HEK293 (cell line): ENCODE results near the gene S100A3.
A peak's percentile ranks its signal among the peaks of the same experiment; 100 is the strongest.

ENCODE experiments used
- GFI1B ChIP-seq: fragments of 450-650 bp; formaldehyde crosslinking; IDR thresholded peaks from 2 replicates; pipeline ENCODE4 v1.5.1; 2016; ENCODE audit warnings: missing biosample characterization, missing genetic modification characterization
- GLIS1 ChIP-seq: fragments of 450-650 bp; formaldehyde crosslinking; IDR thresholded peaks from 2 replicates; pipeline ENCODE4 v1.5.1; 2016; ENCODE audit warnings: missing biosample characterization, missing genetic modification characterization
- KLF1 ChIP-seq: fragments of 450-650 bp; formaldehyde crosslinking; IDR thresholded peaks from 2 replicates; pipeline ENCODE4 v1.5.1; 2016; ENCODE audit warnings: missing biosample characterization, missing genetic modification characterization
- KLF10 ChIP-seq: fragments of 450-650 bp; IDR thresholded peaks from 2 replicates; pipeline ENCODE4 v1.5.1; 2018; ENCODE audit warnings: missing biosample characterization, mild to moderate bottlenecking, missing genetic modification characterization
- OSR2 ChIP-seq: fragments of 450-650 bp; formaldehyde crosslinking; IDR thresholded peaks from 2 replicates; pipeline ENCODE4 v1.5.1; 2016; ENCODE audit warnings: missing biosample characterization, missing genetic modification characterization
- PRDM1 ChIP-seq: fragments of 450-650 bp; formaldehyde crosslinking; IDR thresholded peaks from 2 replicates; pipeline ENCODE4; 2016; ENCODE audit warnings: missing biosample characterization, missing genetic modification characterization
- SALL2 ChIP-seq: fragments of 450-650 bp; formaldehyde crosslinking; IDR thresholded peaks from 2 replicates; pipeline ENCODE4 v1.5.0; 2017; ENCODE audit warnings: missing biosample characterization, mild to moderate bottlenecking, missing genetic modification characterization, borderline replicate concordance
- TCF7L2 ChIP-seq: IDR thresholded peaks from 2 replicates; pipeline ENCODE4 v1.6.1; 2011; ENCODE audit warnings: low read depth, mild to moderate bottlenecking, inconsistent platforms, low read length, moderate library complexity, borderline replicate concordance
- TRIM28 ChIP-seq: IDR thresholded peaks from 2 replicates; pipeline ENCODE4 v1.6.1; 2011; ENCODE audit warnings: low read length, control low read depth, borderline replicate concordance
- ZBTB17 ChIP-seq: fragments of 450-650 bp; formaldehyde crosslinking; IDR thresholded peaks from 2 replicates; pipeline ENCODE4 v1.5.1; 2016; ENCODE audit warnings: missing biosample characterization, missing genetic modification characterization
- ZNF16 ChIP-seq: fragments of 450-650 bp; formaldehyde crosslinking; IDR thresholded peaks from 2 replicates; pipeline ENCODE4 v1.5.1; 2016; ENCODE audit warnings: low read depth, missing biosample characterization, missing genetic modification characterization
- ZNF202 ChIP-seq: fragments of 450-650 bp; formaldehyde crosslinking; IDR thresholded peaks from 2 replicates; pipeline ENCODE4 v1.5.1; 2016; ENCODE audit warnings: missing biosample characterization, missing genetic modification characterization, borderline replicate concordance
- ZNF23 ChIP-seq: fragments of 450-650 bp; formaldehyde crosslinking; IDR thresholded peaks from 2 replicates; pipeline ENCODE4 v1.5.1; 2016; ENCODE audit warnings: missing biosample characterization, missing genetic modification characterization, borderline replicate concordance
- ZNF266 ChIP-seq: fragments of 450-650 bp; formaldehyde crosslinking; IDR thresholded peaks from 2 replicates; pipeline ENCODE4 v1.5.1; 2016; ENCODE audit warnings: missing biosample characterization, missing genetic modification characterization, low read depth
- ZNF350 ChIP-seq: fragments of 450-650 bp; formaldehyde crosslinking; IDR thresholded peaks from 2 replicates; pipeline ENCODE4 v1.5.0; 2017; ENCODE audit warnings: missing biosample characterization, mild to moderate bottlenecking, missing genetic modification characterization
- ZNF37A ChIP-seq: fragments of 450-650 bp; IDR thresholded peaks from 2 replicates; pipeline ENCODE4 v1.5.1; 2018; ENCODE audit warnings: missing biosample characterization, missing genetic modification characterization
- ZNF426 ChIP-seq: fragments of 450-650 bp; formaldehyde crosslinking; IDR thresholded peaks from 2 replicates; pipeline ENCODE4 v1.5.1; 2017; ENCODE audit warnings: missing biosample characterization, missing genetic modification characterization, mild to moderate bottlenecking, inconsistent platforms, moderate library complexity
- ZNF558 ChIP-seq: fragments of 450-650 bp; formaldehyde crosslinking; IDR thresholded peaks from 2 replicates; pipeline ENCODE4 v1.5.1; 2016; ENCODE audit warnings: missing biosample characterization, missing genetic modification characterization
- ZNF670 ChIP-seq: fragments of 450-650 bp; formaldehyde crosslinking; IDR thresholded peaks from 2 replicates; pipeline ENCODE4 v1.5.1; 2016; ENCODE audit warnings: missing biosample characterization, missing genetic modification characterization, low read depth
- ZNF707 ChIP-seq: fragments of 450-650 bp; formaldehyde crosslinking; IDR thresholded peaks from 2 replicates; pipeline ENCODE4 v1.5.1; 2016; ENCODE audit warnings: missing biosample characterization, missing genetic modification characterization
- ZNF747 ChIP-seq: fragments of 450-650 bp; formaldehyde crosslinking; IDR thresholded peaks from 2 replicates; pipeline ENCODE4 v1.5.1; 2016; ENCODE audit warnings: missing biosample characterization, missing genetic modification characterization
- ZNF791 ChIP-seq: fragments of 450-650 bp; formaldehyde crosslinking; IDR thresholded peaks from 2 replicates; pipeline ENCODE4 v1.5.1; 2016; ENCODE audit warnings: missing biosample characterization, missing genetic modification characterization
- ZSCAN30 ChIP-seq: fragments of 450-650 bp; IDR thresholded peaks from 2 replicates; pipeline ENCODE4 v1.5.1; 2018; ENCODE audit warnings: missing biosample characterization, mild to moderate bottlenecking, missing genetic modification characterization, moderate library complexity
- TF ChIP-seq, protein P1 (sequence below): fragments of 450-650 bp; formaldehyde crosslinking; IDR thresholded peaks from 2 replicates; pipeline ENCODE4 v1.5.1; 2016; ENCODE audit warnings: missing biosample characterization, missing genetic modification characterization
- TF ChIP-seq, protein P2 (sequence below): fragments of 450-650 bp; formaldehyde crosslinking; IDR thresholded peaks from 2 replicates; pipeline ENCODE4 v1.5.1; 2016; ENCODE audit warnings: missing biosample characterization, missing genetic modification characterization
- TF ChIP-seq, protein P3 (sequence below): fragments of 450-650 bp; formaldehyde crosslinking; IDR thresholded peaks from 2 replicates; pipeline ENCODE4 v1.5.1; 2016; ENCODE audit warnings: missing biosample characterization, missing genetic modification characterization
- TF ChIP-seq, protein P4 (sequence below): fragments of 450-650 bp; formaldehyde crosslinking; IDR thresholded peaks from 2 replicates; pipeline ENCODE4 v1.5.1; 2017; ENCODE audit warnings: missing biosample characterization, missing genetic modification characterization
- TF ChIP-seq, protein P5 (sequence below): fragments of 450-650 bp; formaldehyde crosslinking; IDR thresholded peaks from 2 replicates; pipeline ENCODE4 v1.5.1; 2016; ENCODE audit warnings: missing biosample characterization, missing genetic modification characterization
- TF ChIP-seq, protein P6 (sequence below): fragments of 450-650 bp; formaldehyde crosslinking; IDR thresholded peaks from 2 replicates; pipeline ENCODE4 v1.5.1; 2016; ENCODE audit warnings: missing biosample characterization, missing genetic modification characterization
- TF ChIP-seq, protein P7 (sequence below): fragments of 450-650 bp; formaldehyde crosslinking; IDR thresholded peaks from 2 replicates; pipeline ENCODE4 v1.5.1; 2016; ENCODE audit warnings: missing biosample characterization, missing genetic modification characterization

The S100A3 gene

DNA sequence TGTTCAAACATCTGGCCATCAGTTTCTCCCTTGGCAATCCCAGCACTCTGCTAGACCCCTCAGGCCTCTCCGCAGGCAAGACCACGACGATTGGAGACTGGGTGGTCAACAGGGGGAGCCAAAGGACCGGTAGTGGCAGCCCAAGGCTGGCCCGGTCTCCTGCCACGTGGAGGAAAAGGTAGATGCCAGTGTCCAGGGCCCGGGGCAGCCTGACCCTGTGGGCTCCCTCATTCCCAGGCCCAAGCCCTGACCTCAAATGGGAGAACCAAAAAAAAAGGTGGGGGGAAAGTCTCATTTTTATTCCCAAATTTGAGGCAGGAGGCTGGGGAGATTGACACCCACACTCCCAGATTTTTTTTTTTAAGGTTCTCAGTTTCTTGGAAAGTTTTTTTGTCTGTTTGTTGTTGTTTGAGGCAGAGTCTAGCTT, 38.1 kb downstream of the S100A3 start (continued):
- TF ChIP-seq OSR2 (tag by site-specific recombination) (no peak), KLF1 (tag by site-specific recombination) (no peak), ZBTB17 (tag by site-specific recombination) (peak; percentile 46), ZNF707 (tag by site-specific recombination) (no peak), ZNF747 (no peak), ZNF350 (tag by site-specific recombination) (no peak), TCF7L2 (no peak), GFI1B (tag by site-specific recombination) (no peak), ZNF202 (tag by site-specific recombination) (no peak), SALL2 (no peak), ZNF37A (tag by site-specific recombination) (no peak), ZSCAN30 (tag by site-specific recombination) (peak; percentile 58; the same call in 1 of the 2 replicates), ZNF670 (tag by site-specific recombination) (no peak), ZNF426 (tag by site-specific recombination) (no peak), PRDM1 (no peak), ZNF558 (no peak), ZNF23 (tag by site-specific recombination) (no peak), ZNF791 (no peak), GLIS1 (tag by site-specific recombination) (0 out of 2 replicates have a peak, but pooled peaks have one; percentile 17), TRIM28 (no peak), ZNF266 (tag by site-specific recombination) (no peak), KLF10 (tag by site-specific recombination) (no peak), ZNF16 (tag by site-specific recombination) (no peak)
- TF ChIP-seq, protein P1, sequence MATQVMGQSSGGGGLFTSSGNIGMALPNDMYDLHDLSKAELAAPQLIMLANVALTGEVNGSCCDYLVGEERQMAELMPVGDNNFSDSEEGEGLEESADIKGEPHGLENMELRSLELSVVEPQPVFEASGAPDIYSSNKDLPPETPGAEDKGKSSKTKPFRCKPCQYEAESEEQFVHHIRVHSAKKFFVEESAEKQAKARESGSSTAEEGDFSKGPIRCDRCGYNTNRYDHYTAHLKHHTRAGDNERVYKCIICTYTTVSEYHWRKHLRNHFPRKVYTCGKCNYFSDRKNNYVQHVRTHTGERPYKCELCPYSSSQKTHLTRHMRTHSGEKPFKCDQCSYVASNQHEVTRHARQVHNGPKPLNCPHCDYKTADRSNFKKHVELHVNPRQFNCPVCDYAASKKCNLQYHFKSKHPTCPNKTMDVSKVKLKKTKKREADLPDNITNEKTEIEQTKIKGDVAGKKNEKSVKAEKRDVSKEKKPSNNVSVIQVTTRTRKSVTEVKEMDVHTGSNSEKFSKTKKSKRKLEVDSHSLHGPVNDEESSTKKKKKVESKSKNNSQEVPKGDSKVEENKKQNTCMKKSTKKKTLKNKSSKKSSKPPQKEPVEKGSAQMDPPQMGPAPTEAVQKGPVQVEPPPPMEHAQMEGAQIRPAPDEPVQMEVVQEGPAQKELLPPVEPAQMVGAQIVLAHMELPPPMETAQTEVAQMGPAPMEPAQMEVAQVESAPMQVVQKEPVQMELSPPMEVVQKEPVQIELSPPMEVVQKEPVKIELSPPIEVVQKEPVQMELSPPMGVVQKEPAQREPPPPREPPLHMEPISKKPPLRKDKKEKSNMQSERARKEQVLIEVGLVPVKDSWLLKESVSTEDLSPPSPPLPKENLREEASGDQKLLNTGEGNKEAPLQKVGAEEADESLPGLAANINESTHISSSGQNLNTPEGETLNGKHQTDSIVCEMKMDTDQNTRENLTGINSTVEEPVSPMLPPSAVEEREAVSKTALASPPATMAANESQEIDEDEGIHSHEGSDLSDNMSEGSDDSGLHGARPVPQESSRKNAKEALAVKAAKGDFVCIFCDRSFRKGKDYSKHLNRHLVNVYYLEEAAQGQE (tag by site-specific recombination), result no peak
- TF ChIP-seq, protein P2, sequence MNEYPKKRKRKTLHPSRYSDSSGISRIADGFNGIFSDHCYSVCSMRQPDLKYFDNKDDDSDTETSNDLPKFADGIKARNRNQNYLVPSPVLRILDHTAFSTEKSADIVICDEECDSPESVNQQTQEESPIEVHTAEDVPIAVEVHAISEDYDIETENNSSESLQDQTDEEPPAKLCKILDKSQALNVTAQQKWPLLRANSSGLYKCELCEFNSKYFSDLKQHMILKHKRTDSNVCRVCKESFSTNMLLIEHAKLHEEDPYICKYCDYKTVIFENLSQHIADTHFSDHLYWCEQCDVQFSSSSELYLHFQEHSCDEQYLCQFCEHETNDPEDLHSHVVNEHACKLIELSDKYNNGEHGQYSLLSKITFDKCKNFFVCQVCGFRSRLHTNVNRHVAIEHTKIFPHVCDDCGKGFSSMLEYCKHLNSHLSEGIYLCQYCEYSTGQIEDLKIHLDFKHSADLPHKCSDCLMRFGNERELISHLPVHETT (tag by site-specific recombination), result 0 out of 2 replicates have a peak, but pooled peaks have one; percentile 34
- TF ChIP-seq, protein P3, sequence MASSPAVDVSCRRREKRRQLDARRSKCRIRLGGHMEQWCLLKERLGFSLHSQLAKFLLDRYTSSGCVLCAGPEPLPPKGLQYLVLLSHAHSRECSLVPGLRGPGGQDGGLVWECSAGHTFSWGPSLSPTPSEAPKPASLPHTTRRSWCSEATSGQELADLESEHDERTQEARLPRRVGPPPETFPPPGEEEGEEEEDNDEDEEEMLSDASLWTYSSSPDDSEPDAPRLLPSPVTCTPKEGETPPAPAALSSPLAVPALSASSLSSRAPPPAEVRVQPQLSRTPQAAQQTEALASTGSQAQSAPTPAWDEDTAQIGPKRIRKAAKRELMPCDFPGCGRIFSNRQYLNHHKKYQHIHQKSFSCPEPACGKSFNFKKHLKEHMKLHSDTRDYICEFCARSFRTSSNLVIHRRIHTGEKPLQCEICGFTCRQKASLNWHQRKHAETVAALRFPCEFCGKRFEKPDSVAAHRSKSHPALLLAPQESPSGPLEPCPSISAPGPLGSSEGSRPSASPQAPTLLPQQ (tag by site-specific recombination), result 0 out of 2 replicates have a peak, but pooled peaks have one; percentile 62
- TF ChIP-seq, protein P4, sequence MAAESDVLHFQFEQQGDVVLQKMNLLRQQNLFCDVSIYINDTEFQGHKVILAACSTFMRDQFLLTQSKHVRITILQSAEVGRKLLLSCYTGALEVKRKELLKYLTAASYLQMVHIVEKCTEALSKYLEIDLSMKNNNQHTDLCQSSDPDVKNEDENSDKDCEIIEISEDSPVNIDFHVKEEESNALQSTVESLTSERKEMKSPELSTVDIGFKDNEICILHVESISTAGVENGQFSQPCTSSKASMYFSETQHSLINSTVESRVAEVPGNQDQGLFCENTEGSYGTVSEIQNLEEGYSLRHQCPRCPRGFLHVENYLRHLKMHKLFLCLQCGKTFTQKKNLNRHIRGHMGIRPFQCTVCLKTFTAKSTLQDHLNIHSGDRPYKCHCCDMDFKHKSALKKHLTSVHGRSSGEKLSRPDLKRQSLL (tag by site-specific recombination), result no peak
- TF ChIP-seq, protein P5, sequence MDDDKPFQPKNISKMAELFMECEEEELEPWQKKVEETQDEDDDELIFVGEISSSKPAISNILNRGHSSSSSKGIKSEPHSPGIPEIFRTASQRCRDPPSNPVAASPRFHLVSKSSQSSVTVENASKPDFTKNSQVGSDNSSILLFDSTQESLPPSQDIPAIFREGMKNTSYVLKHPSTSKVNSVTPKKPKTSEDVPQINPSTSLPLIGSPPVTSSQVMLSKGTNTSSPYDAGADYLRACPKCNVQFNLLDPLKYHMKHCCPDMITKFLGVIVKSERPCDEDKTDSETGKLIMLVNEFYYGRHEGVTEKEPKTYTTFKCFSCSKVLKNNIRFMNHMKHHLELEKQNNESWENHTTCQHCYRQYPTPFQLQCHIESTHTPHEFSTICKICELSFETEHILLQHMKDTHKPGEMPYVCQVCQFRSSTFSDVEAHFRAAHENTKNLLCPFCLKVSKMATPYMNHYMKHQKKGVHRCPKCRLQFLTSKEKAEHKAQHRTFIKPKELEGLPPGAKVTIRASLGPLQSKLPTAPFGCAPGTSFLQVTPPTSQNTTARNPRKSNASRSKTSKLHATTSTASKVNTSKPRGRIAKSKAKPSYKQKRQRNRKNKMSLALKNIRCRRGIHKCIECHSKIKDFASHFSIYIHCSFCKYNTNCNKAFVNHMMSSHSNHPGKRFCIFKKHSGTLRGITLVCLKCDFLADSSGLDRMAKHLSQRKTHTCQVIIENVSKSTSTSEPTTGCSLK (tag by site-specific recombination), result no peak
- TF ChIP-seq, protein P6, sequence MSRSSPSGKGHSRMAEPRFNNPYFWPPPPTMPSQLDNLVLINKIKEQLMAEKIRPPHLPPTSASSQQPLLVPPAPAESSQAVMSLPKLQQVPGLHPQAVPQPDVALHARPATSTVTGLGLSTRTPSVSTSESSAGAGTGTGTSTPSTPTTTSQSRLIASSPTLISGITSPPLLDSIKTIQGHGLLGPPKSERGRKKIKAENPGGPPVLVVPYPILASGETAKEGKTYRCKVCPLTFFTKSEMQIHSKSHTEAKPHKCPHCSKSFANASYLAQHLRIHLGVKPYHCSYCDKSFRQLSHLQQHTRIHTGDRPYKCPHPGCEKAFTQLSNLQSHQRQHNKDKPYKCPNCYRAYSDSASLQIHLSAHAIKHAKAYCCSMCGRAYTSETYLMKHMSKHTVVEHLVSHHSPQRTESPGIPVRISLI (tag by site-specific recombination), result peak; percentile 50; the same call in 1 of the 2 replicates
- TF ChIP-seq, protein P7, sequence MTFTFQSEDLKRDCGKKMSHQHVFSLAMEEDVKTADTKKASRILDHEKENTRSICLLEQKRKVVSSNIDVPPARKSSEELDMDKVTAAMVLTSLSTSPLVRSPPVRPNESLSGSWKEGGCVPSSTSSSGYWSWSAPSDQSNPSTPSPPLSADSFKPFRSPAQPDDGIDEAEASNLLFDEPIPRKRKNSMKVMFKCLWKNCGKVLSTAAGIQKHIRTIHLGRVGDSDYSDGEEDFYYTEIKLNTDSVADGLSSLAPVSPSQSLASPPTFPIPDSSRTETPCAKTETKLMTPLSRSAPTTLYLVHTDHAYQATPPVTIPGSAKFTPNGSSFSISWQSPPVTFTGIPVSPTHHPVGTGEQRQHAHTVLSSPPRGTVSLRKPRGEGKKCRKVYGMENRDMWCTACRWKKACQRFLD (tag by site-specific recombination), result no peak
